KMS-11 (cell line): ENCODE results near the gene IRGC.
"Not testable (repeated sequence)": the region's sequence is repeated elsewhere in the genome, so short reads cannot be mapped to it uniquely, and the experiment has no call there.

Source experiments
- H2AFZ ChIP-seq: fragments of 200-600 bp; sonication (generic); 2 replicates; pipeline ENCODE4 v1.6.1; 2016; ENCODE audit warnings: antibody characterized with exemption, mixed run types, low read depth
- H3K27ac ChIP-seq: fragments of 200-600 bp; sonication (generic); 2 replicates; pipeline ENCODE4 v1.6.1; 2016; ENCODE audit warnings: mild to moderate bottlenecking, mixed run types
- H3K27me3 ChIP-seq: fragments of 200-600 bp; sonication (generic); 2 replicates; pipeline ENCODE4 v1.6.1; 2017; ENCODE audit warnings: mild to moderate bottlenecking, low read depth, mixed run types, moderate library complexity; ENCODE audit not compliant: insufficient read depth
- H3K36me3 ChIP-seq: fragments of 200-600 bp; sonication (generic); 2 replicates; pipeline ENCODE4 v1.6.1; 2017; ENCODE audit warnings: mild to moderate bottlenecking, mixed run types; ENCODE audit not compliant: insufficient read depth
- H3K4me1 ChIP-seq: fragments of 200-600 bp; sonication (generic); 2 replicates; pipeline ENCODE4 v1.6.1; 2016; ENCODE audit warnings: mild to moderate bottlenecking, low read depth, mixed run types; ENCODE audit not compliant: poor library complexity, severe bottlenecking
- H3K4me2 ChIP-seq: fragments of 200-600 bp; sonication (generic); 2 replicates; pipeline ENCODE4 v1.7.0; 2016; ENCODE audit warnings: mild to moderate bottlenecking, mixed run types
- H3K4me3 ChIP-seq: fragments of 200-600 bp; sonication (generic); IDR thresholded peaks from 2 replicates; pipeline ENCODE4 v1.6.1; 2017; ENCODE audit warnings: low read depth, low read length, mixed read lengths; ENCODE audit not compliant: insufficient read depth
- H3K79me2 ChIP-seq: fragments of 200-600 bp; sonication (generic); 2 replicates; pipeline ENCODE4 v1.6.1; 2016; ENCODE audit warnings: low read depth, mixed run types; ENCODE audit not compliant: insufficient read depth
- H3K9ac ChIP-seq: fragments of 200-600 bp; sonication (generic); 2 replicates; pipeline ENCODE4 v1.6.1; 2016; ENCODE audit warnings: mild to moderate bottlenecking, mixed run types
- H4K20me1 ChIP-seq: fragments of 200-600 bp; sonication (generic); 2 replicates; pipeline ENCODE4 v1.6.1; 2016; ENCODE audit warnings: mild to moderate bottlenecking, mixed run types; ENCODE audit not compliant: insufficient read depth
- CTCF ChIP-seq: fragments of 200-600 bp; sonication (generic); conservative IDR thresholded peaks from 2 replicates; pipeline ENCODE4 v1.6.1; 2017; ENCODE audit warnings: low read depth, mild to moderate bottlenecking, antibody characterized with exemption, low read length, moderate library complexity, mixed read lengths

IRGC gene

DNA sequence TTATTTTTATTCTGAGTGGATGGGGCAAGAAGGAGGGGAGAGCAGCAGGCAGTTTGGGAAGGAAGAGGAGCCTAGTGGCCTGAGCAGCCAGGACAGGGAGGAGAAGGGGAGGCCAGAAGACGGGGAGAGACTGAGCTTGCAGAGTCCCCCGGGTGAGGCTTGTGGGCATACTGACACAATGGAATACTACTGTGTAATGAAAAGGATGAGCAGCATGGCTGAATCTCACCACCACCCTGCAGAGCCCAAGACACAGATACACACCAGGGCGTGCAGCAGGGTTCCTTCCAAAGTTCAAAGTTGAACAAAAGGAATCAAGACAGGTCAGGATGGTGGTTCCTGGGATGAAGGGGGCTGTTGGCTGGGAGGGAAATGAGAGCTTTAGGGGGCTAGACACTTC is 46.9 kb downstream of the IRGC start:
- no peaks in the 10 kb centered on the region for H4K20me1 ChIP-seq
- no peak for TF ChIP-seq CTCF
- no peaks in the 10 kb centered on the region for H3K27me3 ChIP-seq
- H3K79me2 ChIP-seq = no peaks in the 10 kb centered on the region
- no peak overlapping the region for H3K9ac ChIP-seq
- no peaks in the 10 kb centered on the region for H3K4me1 ChIP-seq
- H3K4me2 ChIP-seq = no peak overlapping the region
- H3K27ac ChIP-seq = no peak overlapping the region
- H3K36me3 ChIP-seq = no peaks in the 10 kb centered on the region
- H2AFZ ChIP-seq = no peak overlapping the region
- H3K4me3 ChIP-seq = no peak overlapping the region

DNA sequence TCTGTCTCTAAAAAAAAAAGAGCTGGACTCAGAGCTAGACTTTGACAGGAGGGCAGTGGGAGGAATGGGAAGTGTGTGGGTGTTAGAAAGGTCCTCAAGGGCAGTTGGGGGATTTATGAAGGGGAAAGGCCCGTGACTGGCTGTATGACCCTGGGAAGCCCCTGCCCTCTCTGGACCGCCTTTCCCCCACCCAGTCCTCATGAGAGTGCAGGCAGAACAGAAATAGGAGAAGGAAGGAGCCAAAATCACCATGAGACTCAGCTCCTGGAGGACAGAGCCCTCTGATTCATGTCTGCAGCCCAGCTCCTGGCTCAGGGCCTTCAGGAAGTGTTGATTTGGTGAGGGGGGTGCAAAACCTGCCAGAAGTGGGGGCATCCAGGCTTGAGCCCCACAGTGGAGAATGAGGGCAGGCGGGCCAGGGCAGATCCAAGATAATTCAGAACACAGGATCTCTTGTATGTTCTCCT is 47.6 kb downstream of the IRGC start:
- Histone ChIP-seq H3K4me1 (no peaks in the 10 kb centered on the region), H2AFZ (no peak overlapping the region), H3K9ac (no peak overlapping the region), H3K4me3 (no peak overlapping the region), H4K20me1 (no peaks in the 10 kb centered on the region), H3K79me2 (no peaks in the 10 kb centered on the region), H3K27me3 (no peaks in the 10 kb centered on the region), H3K27ac (no peak overlapping the region), H3K36me3 (no peaks in the 10 kb centered on the region), H3K4me2 (no peak overlapping the region)
- TF ChIP-seq CTCF = no peak

- not testable (repeated sequence) for H3K4me2 ChIP-seq, H3K4me3 ChIP-seq, H3K9ac ChIP-seq, H3K4me1 ChIP-seq, H3K27ac ChIP-seq, H3K79me2 ChIP-seq, H2AFZ ChIP-seq, H3K36me3 ChIP-seq, H3K27me3 ChIP-seq, H4K20me1 ChIP-seq
These were observed 48.8 kb downstream of the IRGC start for GRCh38 chr19:43764684-43765083.

DNA sequence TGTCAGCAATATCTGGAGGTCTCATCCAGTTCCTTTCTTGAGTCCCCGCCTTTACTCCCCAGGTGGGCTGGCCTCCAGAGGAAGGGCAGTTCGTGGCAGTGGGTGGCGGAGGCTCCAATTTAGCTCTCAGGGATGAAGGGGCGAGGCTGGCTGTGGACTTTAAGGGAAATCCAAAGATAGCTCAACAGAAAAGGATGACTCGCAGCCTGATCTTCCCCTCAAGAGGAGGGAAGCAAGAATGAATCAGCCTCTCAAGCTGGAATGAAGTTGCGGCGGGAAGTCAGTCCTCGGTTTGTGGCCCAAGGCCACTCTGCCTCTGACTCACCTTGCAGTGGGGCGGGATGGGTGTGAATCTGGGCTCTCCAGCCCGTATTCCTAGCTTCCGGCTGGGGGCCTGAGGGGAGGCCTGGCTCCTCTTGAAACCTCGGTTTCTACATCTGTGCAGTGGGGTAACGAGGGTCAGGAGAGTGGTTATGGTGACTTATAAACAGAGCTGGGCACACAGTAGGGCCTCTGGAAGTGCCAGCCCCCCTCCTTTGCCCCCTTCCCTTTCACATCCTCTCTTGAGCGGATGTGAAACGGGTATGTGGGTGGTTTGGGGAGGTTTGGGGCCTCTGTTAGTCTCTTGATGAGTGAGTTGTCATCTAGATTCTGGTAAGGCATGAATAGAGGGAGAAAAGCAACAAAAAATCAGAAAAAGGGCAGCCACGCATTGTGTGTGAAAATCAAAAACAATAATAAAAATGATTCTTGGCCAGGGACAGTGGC is 49.4 kb downstream of the IRGC start:
- H3K27me3 ChIP-seq = no peaks in the 10 kb centered on the region
- no peak overlapping the region for H3K27ac ChIP-seq
- no peak overlapping the region for H2AFZ ChIP-seq
- no peaks in the 10 kb centered on the region for H4K20me1 ChIP-seq
- no peak overlapping the region for H3K4me2 ChIP-seq
- no peaks in the 10 kb centered on the region for H3K36me3 ChIP-seq
- no peak overlapping the region for H3K9ac ChIP-seq
- no peak overlapping the region for H3K4me3 ChIP-seq
- TF ChIP-seq CTCF = no peak
- no peaks in the 10 kb centered on the region for H3K79me2 ChIP-seq
- no peaks in the 10 kb centered on the region for H3K4me1 ChIP-seq

GRCh38 chr19:43766755-43767043 is 50.8 kb downstream of the IRGC start:
- Histone ChIP-seq H2AFZ (no peak overlapping the region), H3K27ac (no peak overlapping the region), H3K27me3 (peaks cover 1% of the 10 kb centered on the region; the same call in 1 of the 2 replicates), H3K4me3 (no peak overlapping the region), H3K4me2 (no peak overlapping the region), H3K79me2 (no peaks in the 10 kb centered on the region), H3K4me1 (no peaks in the 10 kb centered on the region), H3K9ac (no peak overlapping the region), H3K36me3 (no peaks in the 10 kb centered on the region), H4K20me1 (no peaks in the 10 kb centered on the region)
- peak; percentile 34; the same call in 1 of the 2 replicates for TF ChIP-seq CTCF
